GM21723 (cell line): ENCODE measurements around the gene PKNOX2.

Experiments used
- ATAC-seq: cut with Tn5 transposase; IDR thresholded peaks from one replicate; pipeline ENCODE4 v1.9.1; 2021; ENCODE audit warnings: mild to moderate bottlenecking, moderate library complexity; ENCODE audit not compliant: unreplicated experiment

PKNOX2 gene

GRCh38 chr11:125351033-125351867 is 186.7 kb downstream of the PKNOX2 start:
- ATAC-seq: no peak

GRCh38 chr11:125351868-125352250 is 187.3 kb downstream of the PKNOX2 start:
- ATAC-seq: no peak

GRCh38 chr11:125356797-125357196 is 192.2 kb downstream of the PKNOX2 start:
- ATAC-seq: no peak

- ATAC-seq: no peak
Measured at GRCh38 chr11:125357551-125357950, 193.0 kb downstream of the PKNOX2 start.

GRCh38 chr11:125358254-125358840 is 193.8 kb downstream of the PKNOX2 start:
- no peak for ATAC-seq

DNA sequence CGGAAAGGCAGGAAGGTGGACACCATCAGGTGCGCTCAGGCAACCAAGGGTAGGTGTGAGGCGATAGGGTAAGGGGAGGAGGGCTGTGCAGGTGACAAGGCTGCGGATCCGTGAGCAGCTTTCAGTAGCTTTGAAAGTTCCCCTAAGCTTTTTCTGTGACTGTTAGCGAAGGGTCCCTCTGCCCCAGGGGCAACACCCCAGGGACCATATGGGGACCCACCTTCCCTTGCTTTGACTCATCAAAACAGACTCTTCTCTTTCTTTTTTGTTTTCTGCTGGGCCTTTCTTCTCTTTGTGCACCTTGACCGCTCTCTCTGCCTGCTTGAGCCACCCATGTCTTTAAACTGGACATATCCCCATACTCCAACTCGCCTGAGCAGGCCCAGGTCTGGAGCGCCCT is 194.6 kb downstream of the PKNOX2 start:
- ATAC-seq: no peak

- ATAC-seq: no peak
Measured at GRCh38 chr11:125360066-125360465, 195.5 kb downstream of the PKNOX2 start.

- no peak for ATAC-seq
Measured at GRCh38 chr11:125364121-125364826, 199.7 kb downstream of the PKNOX2 start.

DNA sequence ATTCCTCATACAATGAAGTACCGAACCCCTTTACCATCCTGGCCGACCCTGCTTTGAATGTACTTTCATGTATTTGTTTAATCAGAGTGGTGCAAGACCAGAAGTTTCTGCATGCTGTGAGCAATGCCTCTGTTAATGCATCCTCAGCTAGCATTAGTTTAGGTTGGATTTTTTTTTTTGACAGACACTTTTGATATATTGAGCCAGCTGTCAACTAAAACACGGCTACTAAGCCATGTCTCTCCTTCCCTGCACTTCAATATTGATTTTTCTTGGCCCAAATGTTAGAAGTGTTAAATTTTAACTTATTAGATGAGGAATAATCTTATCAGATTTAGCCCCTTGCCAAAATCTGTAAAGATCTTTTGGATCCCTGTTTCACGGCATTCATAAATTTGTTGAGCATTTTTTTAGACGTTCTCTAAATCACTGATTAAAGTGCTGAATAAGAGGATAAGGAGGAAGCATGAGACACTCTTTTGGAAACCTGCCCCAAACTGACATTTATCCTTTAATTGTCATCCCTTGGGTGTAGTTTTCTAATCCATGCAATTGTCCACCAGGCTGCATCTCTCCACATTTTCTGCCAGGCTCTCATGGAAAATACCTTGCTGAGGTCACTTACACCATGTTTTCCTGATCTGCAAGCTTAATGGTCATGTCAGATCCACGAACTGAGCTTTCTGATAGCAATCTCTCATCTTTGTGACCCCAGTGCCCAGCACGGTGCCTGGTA is 200.8 kb downstream of the PKNOX2 start:
- no peak for ATAC-seq

- no peak for ATAC-seq
Measured at GRCh38 chr11:125367710-125368109, 203.2 kb downstream of the PKNOX2 start.

DNA sequence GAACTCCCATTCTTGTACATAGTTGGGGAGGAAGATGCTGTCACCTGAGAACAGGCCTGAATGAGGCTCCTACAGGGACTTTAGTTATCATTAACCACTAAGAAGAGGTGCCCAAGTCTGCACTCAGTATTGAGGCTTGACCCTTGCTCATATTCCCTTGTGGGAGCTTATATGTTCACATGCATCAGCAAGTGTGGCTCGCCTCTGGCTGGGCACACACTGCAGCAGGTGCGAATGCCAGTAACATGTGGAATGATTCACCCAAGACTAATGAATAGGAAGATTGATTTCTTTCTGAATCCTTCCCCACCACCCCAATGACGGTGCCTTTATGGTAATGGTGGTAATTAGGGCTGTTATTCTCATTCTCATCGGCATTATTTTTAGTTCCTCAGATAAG is 204.2 kb downstream of the PKNOX2 start:
- no peak for ATAC-seq

DNA sequence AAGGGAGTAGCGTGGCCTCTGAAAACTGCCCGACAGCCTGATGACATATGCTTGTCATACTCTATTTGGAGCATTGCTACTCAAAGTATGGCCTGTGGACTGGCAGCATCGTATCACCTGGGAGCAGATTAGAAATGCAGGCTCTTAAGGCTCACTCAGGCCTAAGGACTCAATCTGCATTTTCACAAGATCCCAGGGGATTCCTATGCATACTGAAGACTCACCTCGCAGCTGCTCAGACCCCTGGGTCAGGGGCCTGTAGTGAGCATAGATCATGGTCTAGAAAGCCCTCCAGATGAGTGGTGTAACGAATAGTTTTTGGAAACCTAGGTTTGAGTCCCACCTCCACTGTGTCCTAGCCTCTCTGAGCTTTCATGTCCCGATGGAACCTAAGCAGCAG is 205.3 kb downstream of the PKNOX2 start:
- ATAC-seq: no peak

DNA sequence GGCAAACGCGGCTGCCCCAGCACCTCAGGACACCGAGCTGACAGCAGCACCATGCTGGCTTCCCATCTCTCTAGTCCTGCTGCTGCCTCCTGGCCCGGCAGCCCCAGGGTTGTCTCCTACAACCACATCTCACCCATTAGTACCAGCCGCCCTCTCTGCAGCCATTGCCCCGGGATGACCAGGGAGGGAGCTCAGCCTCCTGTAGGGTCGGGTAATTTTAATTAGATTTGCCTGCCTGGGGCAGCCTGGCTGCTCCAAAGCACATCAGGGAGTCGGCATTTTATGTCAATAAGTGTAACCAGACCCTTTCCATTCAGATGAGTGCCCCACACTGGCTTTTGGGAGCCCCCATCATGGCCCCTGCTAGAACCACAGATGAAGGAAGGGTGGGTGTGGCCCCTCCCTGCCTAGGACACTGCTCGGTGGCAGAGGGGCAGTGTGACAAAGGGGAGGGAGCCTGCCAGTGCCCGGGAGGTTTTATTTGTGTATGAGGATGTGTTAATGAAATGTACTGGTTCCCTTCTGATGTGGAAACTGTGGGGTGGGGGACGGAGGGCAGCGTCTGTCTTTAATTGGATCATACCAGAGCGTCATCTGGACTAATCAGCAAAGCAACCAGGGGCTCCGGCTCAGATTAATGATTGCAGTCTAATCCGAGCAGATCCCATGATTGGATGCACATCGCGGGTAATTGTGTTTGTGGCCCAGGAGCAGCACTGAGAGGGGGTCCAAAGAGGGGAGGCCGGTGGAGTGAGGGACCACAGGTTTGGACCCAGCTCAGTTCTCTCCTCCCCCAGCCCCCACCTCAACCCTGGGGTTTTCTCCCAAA is 206.2 kb downstream of the PKNOX2 start:
- ATAC-seq: no peak

- no peak for ATAC-seq
Measured at GRCh38 chr11:125371431-125371935, 206.9 kb downstream of the PKNOX2 start.

- ATAC-seq: no peak
Measured at GRCh38 chr11:125372088-125372487, 207.5 kb downstream of the PKNOX2 start.

DNA sequence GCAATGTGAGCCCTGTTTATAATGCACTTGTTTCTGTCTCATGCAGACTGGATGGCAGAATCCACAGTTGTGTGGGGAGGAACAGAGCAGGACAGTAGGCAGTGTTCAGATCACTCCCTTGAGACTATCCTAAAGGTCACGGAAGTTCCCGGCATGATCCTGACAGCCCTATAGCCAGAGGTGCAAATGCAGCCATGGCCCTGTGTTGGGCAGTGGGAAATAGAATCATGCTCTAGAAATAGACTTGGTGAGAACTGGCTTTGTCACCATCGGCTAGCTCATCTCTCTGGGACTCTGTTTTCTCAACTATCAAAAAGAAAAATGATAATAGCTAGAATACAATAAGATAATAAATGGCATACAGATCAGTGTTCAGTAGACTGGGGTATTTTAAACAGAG is 208.4 kb downstream of the PKNOX2 start:
- no peak for ATAC-seq

DNA sequence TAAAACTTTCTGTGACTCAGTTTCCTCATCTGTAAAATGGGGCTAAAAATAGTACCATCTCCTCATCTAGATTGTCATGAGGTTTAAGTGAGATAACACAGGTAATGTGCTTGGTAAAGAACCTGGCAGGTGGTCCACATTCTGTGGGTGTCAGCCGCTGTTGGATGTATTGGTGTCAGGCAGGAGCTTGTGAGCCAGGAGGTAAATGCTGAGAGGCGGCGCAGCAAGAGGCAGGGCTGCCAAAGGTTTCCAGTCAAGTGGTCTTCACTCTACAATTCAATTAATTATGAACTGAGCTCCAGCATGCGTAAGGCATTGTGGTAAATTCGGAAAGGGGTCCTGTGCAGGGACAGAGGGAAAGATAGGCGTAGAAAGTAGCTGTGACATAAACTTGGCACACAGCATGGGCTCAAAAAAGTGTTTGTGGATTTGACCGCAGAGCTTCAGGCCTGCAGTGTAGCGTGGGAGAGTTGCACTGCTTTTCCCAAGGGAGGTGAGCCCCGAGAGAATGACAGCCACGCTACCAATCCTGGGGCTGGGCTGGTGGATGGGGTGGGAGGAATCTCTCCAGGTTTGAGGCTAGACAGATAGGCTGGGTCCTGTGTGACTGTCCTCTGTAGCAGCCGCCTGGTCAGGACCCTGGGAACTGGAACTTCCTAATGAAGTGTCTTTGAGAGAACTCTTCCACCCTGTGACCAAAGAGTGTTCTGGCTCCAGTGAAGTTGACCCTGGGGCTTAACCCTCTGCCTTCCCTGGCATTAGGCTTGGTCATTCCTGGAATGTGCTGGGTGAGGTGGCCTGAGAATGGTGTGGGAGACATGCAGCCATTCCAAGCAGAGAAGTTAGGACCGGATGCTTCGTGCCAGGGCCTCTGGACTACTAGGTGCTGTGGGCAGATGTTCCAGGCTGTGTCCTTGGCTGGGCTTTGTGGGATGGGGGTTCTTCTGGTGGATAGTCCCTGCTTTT is 209.2 kb downstream of the PKNOX2 start:
- ATAC-seq: no peak

DNA sequence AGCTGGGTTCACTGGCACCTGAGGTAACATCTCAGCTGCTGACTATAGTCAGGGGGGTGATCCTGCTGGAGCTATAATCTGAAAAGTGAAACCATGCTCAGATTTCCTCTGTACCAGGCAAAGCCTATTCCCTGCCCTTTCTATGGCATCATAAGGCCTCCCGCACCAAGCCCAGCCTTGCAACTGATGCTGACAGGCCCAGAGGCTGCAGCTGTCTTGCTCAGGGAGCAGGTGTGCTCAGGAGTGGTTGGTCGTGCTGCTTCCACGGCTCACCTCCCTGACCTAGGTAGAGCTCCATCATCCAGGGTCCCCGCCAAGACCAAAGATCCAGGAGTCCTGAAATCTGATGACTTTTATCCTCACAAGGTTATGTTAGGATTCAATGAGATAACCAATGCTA is 209.8 kb downstream of the PKNOX2 start:
- no peak for ATAC-seq

GRCh38 chr11:125375146-125375545 is 210.6 kb downstream of the PKNOX2 start:
- no peak for ATAC-seq
